HUES6 (cell line): Measurements from ENCODE around the gene CNOT3.
"Not testable (repeated sequence)": the region's sequence is repeated elsewhere in the genome, so short reads cannot be mapped to it uniquely, and the experiment has no call there.

ENCODE experiments used
- H3K27ac ChIP-seq: 2 replicates; pipeline ENCODE4 v1.7.0; 2013; ENCODE audit warnings: low read depth, mild to moderate bottlenecking, low read length, inconsistent platforms
- H3K27me3 ChIP-seq: 2 replicates; pipeline ENCODE4 v1.6.1; 2013; ENCODE audit warnings: low read length; ENCODE audit not compliant: control insufficient read depth, insufficient read depth
- H3K36me3 ChIP-seq: 2 replicates; pipeline ENCODE4 v1.6.1; 2013; ENCODE audit warnings: low read length; ENCODE audit not compliant: control insufficient read depth, insufficient read depth
- H3K4me1 ChIP-seq: 2 replicates; pipeline ENCODE4 v1.6.1; 2013; ENCODE audit warnings: low read length; ENCODE audit not compliant: control insufficient read depth, insufficient read depth
- H3K4me3 ChIP-seq: 2 replicates; pipeline ENCODE4 v1.5.1; 2013; ENCODE audit warnings: low read depth, low read length
- H3K9ac ChIP-seq: one replicate; pipeline ENCODE4 v1.6.1; 2013; ENCODE audit warnings: mild to moderate bottlenecking, low read length
- H3K9me3 ChIP-seq: 2 replicates; pipeline ENCODE4 v1.6.1; 2013; ENCODE audit warnings: low read depth, low read length; ENCODE audit not compliant: control insufficient read depth, insufficient read depth

CNOT3 gene

DNA sequence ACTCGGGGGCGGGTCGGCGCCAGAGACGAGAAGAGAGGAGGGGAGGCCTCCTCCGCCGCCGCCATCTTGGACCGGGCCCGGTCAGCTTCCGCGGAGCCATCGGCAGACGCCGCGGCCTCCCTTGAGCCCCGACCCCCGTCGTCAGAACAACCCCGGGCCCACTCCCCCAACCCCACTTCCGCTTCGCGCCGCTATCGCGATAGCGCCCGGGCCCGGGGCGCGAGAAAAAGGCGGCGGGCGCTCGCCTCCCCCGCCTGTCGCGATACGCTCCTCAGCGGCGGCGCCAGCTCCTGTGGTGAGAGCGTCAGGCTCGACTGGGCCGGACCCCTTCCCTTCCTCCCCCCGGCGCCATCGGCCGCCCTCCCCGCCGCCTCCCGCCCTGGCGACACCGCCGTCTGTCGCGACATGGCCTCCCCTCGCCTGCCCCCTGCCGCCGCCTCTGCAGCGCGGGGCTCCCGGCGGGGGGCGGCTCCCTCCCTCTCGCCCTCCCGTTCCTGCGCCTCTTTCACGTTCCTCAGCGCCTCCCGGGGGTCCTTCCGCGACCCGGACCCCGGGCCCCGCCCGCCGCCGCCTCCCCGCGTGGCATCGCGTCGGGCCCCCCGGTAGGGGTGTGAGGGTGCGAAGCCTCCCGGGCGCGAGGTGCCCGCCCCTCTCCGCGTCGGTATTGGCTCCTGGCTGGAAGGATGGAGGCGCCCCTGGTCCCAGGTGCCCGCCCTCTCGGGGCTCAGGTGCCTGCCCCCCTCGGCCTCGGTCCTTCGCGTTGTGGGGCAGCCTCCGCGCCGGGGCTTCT lies at the start of gene CNOT3:
Gene CNOT3 (plus strand): TSS at position 64 of the 790 bp plus-strand sequence. CDS start 5,217 bp downstream, outside the sequence.
- H3K4me3 ChIP-seq = peak within 1 kb of the TSS; percentile 71
- H3K36me3 ChIP-seq = peaks cover 46% of the 10 kb centered on the region
- H3K27ac ChIP-seq = peak within 1 kb of the TSS; percentile 99
- peaks cover 9% of the 10 kb centered on the region; the same call in 1 of the 2 replicates for H3K4me1 ChIP-seq
- H3K9ac ChIP-seq = peak within 1 kb of the TSS; percentile 93
- H3K27me3 ChIP-seq = no peaks in the 10 kb centered on the region
- H3K9me3 ChIP-seq = no peaks in the 10 kb centered on the region

DNA sequence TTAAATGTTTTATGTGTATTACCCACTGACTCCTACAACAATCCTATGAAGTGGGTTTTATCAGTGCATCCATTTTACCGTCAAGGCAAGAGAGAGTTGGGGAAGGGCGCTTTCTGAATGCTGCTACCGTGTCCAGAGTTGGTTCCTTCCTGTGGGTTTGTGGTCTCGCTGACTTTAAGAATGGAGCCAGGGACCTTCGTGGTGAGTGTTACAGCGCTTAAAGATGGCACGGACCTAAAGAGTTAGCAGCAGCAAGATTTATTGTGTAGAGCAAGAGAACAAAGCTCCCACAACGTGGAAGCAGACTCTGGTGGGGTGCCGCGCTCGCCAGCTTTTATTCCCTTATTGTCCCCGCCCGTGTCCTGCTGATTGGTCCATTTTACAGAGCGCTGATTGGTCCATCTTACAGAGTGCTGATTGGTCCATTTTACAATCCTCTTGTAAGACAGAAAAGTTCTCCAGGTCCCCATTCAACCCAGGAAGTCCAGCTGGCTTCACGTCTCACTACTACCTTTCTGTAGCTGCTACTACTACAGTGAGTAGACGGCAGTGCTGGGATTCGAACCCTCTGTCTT lies 43.0 kb upstream of the CNOT3 start:
- Histone ChIP-seq H3K27ac (no peak overlapping the region), H3K9me3 (no peaks in the 10 kb centered on the region), H3K36me3 (no peaks in the 10 kb centered on the region), H3K4me3 (no peak overlapping the region), H3K9ac (no peak overlapping the region), H3K27me3 (peaks cover 23% of the 10 kb centered on the region), H3K4me1 (peaks cover 13% of the 10 kb centered on the region; the same call in 1 of the 2 replicates)

DNA sequence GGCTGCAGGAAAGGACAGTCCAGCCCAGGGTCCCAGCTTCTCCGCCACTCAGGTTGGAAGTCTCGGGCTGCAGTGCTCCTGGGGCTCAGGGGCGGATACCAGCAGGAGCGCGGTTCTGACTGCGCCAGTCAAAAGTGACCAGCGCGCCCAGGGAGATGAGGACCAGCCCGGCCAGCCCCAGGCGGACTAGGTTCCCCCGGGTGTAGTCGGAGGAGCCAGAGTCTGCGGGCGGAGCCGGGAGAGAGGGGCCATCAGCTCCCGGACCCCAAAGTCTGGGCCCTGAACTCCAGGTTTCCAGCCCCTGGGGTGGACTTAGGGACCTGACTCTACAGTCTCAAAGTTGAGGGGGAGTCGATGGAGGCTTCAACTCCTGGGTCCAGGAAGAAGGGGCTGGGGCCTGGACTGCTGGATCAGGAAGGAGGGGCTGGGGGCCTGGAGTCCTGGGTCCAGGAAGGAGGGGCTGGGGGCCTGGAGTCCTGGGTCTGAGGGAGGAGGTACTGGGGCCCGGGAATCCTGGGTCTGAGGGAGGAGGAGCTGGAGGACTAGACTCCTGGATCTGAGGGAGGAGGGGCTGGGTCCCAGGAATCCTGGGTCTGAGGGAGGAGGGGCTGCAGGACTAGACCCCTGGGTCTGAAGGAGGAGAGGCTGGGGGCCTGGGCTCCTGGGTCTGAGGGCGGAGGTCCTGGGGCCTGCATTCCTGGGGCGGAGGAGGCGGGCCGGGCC lies 42.3 kb upstream of the CNOT3 start:
- Histone ChIP-seq H3K27ac (no peak overlapping the region), H3K9ac (peak overlapping the region; percentile 70), H3K27me3 (peaks cover 23% of the 10 kb centered on the region), H3K9me3 (no peaks in the 10 kb centered on the region), H3K4me1 (peaks cover 13% of the 10 kb centered on the region; the same call in 1 of the 2 replicates), H3K36me3 (no peaks in the 10 kb centered on the region), H3K4me3 (peak overlapping the region; percentile 75)

DNA sequence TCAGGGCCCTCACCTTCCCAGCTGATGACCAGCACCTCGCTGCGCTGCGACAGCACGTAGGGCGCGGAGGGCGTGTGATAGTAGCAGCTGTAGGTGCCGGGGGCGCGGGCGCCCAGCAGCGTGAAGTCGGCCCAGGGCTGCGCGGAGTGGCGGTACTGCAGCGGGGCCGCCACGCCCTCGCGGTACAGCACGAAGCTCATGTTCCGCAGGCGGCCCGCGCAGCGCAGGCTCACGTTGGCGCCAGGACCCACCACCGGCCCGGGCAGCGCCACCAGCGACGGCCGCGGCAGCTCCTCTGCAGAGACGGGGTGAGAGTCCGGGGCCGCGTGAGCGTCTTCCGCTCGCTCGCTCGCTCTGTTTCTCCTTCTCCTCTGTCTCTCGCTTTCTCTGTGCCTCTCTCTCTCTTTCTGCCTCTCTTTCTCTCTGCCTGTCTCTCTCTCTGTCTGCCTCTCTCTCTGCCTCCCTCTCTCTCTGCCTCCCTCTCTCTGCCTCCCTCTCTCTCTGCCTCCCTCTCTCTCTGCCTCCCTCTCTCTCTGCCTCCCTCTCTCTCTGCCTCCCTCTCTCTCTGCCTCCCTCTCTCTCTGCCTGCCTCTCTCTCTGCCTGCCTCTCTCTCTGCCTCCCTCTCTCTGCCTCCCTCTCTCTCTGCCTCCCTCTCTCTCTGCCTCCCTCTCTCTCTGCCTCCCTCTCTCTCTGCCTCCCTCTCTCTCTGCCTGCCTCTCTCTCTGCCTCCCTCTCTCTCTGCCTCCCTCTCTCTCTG lies 41.5 kb upstream of the CNOT3 start:
- peak overlapping the region; percentile 70 for H3K9ac ChIP-seq
- not testable (repeated sequence) for H3K36me3 ChIP-seq, H3K27ac ChIP-seq, H3K9me3 ChIP-seq
- H3K27me3 ChIP-seq = peaks cover 23% of the 10 kb centered on the region
- peaks cover 18% of the 10 kb centered on the region; the same call in 1 of the 2 replicates for H3K4me1 ChIP-seq
- peak overlapping the region; percentile 75 for H3K4me3 ChIP-seq

DNA sequence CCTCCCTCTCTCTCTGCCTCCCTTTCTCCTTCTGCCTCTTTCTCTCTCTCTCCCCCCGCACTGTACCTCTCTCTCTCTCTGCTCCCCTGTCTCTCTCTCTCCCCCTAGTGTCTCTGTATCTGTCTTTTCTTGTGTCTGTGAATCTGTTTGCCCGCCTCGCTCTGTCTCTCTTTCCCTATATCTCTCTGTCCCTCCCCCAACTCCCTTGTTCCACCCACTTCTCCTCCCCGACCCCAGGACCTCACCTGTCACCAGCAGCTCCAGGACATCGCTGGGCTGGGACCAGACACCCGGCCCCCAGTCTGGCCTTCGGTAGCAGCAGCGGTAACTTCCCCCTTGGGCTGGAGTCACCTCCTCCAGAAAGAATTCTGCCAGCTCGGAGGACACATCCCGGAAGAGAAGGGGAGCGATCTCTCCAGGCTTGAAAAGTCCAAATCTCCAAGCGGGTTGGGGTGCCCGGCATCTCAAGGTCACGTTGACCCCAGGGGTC lies 40.9 kb upstream of the CNOT3 start:
- peak overlapping the region; percentile 75 for H3K4me3 ChIP-seq
- H3K36me3 ChIP-seq = no peaks in the 10 kb centered on the region
- peaks cover 23% of the 10 kb centered on the region for H3K27me3 ChIP-seq
- H3K9me3 ChIP-seq = no peaks in the 10 kb centered on the region
- peaks cover 18% of the 10 kb centered on the region; the same call in 1 of the 2 replicates for H3K4me1 ChIP-seq
- H3K9ac ChIP-seq = no peak overlapping the region
- H3K27ac ChIP-seq = no peak overlapping the region

DNA sequence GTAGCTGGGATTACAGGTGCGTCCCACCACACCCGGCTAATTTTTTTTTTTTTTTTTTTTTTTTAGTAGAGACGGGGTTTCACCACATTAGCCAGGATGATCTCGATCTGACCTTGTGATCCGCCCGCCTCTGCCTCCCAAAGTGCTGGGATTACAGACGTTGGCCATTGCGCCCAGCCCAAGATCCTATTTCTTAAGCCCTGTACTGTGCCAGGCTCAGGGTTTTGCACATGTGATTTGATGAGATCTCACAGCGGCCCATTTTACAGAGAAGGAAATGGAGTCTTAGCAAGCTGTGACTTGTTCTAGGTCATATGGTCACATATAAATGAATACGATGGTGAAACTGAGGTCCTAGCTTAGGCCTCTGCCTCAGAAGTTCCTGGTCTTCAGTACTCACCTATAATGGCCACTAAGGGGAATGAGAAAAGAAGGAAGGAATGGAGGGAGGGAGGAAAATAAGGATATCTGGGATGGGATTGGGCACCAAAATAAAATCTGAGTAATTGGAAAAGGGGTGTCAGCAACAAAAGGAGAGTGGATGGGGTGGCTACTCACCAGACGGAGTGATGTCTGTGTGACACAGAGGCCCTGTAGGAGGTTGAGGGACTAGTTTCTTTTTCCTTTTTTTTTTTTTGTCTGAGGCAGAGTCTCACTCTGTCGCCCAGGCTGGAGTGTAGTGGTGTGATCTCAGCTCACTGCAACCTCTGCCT lies 38.2 kb upstream of the CNOT3 start:
- Histone ChIP-seq H3K36me3 (no peaks in the 10 kb centered on the region), H3K27me3 (peaks cover 21% of the 10 kb centered on the region), H3K9me3 (no peaks in the 10 kb centered on the region), H3K9ac (no peak overlapping the region), H3K27ac (no peak overlapping the region), H3K4me3 (no peak overlapping the region), H3K4me1 (peaks cover 18% of the 10 kb centered on the region; the same call in 1 of the 2 replicates)

DNA sequence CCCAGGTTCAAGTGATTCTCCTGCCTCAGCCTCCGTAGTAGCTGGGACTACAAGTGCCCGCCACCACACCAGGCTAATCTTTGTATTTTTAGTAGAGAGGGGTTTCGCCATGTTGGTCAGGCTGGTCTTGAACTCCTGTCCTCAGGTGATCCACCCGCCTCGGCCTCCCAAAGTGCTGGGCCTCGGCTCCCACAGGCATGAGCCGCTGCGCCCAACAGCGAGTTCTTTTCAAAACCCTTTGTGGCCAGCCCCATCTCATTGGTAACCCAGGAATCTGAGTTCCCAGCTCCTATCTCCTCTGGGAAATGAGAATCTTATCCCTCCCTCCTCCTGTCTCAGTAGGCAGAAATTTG lies 37.7 kb upstream of the CNOT3 start:
- Histone ChIP-seq H3K4me1 (peaks cover 18% of the 10 kb centered on the region; the same call in 1 of the 2 replicates), H3K27me3 (peaks cover 17% of the 10 kb centered on the region)
- not testable (repeated sequence) for H3K9me3 ChIP-seq, H3K9ac ChIP-seq, H3K4me3 ChIP-seq, H3K36me3 ChIP-seq, H3K27ac ChIP-seq

DNA sequence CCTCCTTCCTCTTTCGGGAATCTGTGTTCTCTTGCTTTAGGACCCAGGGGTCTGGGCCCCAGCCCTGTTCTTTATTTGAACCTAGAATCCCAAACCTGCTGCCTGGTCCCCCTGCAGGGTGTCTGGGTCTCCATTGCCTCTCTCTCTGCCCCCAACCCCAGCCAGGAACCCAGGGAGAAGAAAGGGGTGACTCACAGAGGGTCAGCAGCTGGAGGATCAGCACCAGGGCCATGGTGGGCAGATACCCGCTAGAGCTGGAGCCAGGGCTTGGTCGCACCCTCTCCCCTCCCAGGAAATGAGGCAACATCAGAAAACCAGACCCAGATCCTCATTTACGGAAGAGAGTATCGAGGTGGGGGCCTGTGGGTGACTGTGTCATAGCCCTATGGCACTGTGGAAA lies 37.0 kb upstream of the CNOT3 start, which contains the start of gene OSCAR:
Gene OSCAR (minus strand): TSS at position 243 of the 400 bp plus-strand sequence. CDS start 11 bp downstream, at position 232.
- Histone ChIP-seq H3K9me3 (no peaks in the 10 kb centered on the region), H3K27ac (no peak within 1 kb of the TSS), H3K27me3 (peaks cover 10% of the 10 kb centered on the region), H3K36me3 (peaks cover 3% of the 10 kb centered on the region), H3K4me3 (no peak within 1 kb of the TSS), H3K4me1 (peaks cover 15% of the 10 kb centered on the region; the same call in 1 of the 2 replicates), H3K9ac (peak within 1 kb of the TSS; percentile 17)

DNA sequence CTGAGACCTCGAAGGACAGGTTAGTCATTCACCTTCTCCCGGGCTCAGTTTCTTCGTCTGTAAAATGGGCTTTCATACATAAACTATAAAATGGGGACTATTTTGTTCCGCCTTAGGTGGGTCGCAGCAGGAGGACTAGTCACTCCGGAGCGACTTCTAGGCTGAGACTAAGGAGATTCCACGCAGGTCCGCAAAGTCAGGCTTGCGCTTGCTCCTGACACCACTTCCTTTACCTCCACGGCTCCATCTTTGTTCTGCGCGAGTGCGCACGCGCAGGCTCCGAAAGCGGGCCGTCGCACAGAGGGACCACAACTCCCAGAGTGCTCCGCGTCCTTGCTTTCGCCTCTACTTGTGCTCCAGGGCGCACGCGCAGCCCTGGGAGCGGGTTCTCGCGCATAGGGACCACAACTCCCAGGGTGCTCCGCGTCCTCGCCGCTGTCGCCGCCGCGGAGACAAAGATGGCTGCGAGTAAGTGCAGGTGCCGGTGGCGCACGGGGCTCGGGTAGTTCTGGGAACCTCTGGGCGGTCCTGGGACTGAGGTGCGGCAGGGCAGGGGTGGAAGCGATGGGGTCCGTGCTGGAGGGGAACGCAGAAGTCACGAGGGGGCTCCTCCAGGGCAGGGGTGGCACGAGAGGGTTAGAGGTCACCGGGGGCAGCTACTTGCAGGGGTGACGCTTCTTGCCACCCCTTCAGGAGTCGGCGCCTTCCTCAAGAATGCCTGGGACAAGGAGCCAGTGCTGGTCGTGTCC lies 35.0 kb upstream of the CNOT3 start, which contains the start of gene NDUFA3:
Gene NDUFA3 (plus strand): TSS at position 435 of the 749 bp plus-strand sequence. CDS start 24 bp downstream, at position 459.
- Histone ChIP-seq H3K36me3 (peaks cover 22% of the 10 kb centered on the region), H3K4me3 (peak within 1 kb of the TSS; percentile 86), H3K9ac (peak within 1 kb of the TSS; percentile 70), H3K4me1 (peaks cover 5% of the 10 kb centered on the region; the same call in 1 of the 2 replicates), H3K27ac (peak within 1 kb of the TSS; percentile 14; the same call in 1 of the 2 replicates), H3K27me3 (no peaks in the 10 kb centered on the region), H3K9me3 (no peaks in the 10 kb centered on the region)
